Midbrain (tissue), 1 donor: ENCODE results near the gene PRG3.

Experiments used
- DNase-seq: peaks from one replicate; lab custom pipeline; 2025; lab: John Stamatoyannopoulos, UW

Gene PRG3

GRCh38 chr11:57380975-57381374 is at the start of gene PRG3:
Gene PRG3, minus strand, starts transcription at chr11:57381150. Its CDS starts 442 bp downstream, at chr11:57380708.
- DNase-seq: no peak

- no peak for DNase-seq
These were observed 49.0 kb upstream of the PRG3 start for GRCh38 chr11:57429946-57430345.

DNA sequence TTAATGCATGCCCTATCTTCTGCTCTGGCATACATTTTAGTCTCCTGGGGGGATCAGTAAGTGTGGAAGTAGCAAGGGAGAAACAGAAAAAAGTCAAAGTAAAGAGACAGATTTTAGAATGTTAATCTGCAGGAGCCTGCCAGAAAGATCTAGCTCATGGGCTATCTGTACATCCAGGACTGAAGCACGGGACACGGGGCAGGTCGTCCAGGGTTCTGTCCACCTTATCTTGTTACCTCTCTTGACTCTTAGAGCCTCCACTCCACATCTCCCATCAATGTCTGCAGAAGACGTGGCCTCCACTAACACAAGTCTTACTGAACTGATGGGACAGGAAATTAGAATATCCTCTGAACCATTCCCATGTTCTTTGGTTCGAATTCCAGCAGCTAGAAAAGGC is 47.7 kb upstream of the PRG3 start:
- DNase-seq: no peak

DNA sequence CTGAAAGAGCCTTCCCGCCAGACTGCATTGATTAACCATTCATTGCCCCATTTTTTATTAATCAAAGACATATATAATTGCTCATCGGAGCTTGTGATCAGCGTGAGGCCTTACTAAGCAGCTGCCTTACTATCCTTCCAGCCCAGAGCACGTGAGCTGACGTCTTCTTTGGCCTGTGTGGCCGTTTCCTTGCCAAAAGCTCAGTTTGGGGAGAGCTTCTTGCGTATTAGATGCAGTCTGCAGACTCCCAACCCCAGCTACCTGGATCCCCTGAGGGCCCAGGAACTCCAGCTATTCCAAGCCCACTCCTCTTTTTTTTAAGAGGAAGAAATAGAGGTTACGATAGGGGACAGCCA is 46.8 kb upstream of the PRG3 start:
- DNase-seq: peak; percentile 38

DNA sequence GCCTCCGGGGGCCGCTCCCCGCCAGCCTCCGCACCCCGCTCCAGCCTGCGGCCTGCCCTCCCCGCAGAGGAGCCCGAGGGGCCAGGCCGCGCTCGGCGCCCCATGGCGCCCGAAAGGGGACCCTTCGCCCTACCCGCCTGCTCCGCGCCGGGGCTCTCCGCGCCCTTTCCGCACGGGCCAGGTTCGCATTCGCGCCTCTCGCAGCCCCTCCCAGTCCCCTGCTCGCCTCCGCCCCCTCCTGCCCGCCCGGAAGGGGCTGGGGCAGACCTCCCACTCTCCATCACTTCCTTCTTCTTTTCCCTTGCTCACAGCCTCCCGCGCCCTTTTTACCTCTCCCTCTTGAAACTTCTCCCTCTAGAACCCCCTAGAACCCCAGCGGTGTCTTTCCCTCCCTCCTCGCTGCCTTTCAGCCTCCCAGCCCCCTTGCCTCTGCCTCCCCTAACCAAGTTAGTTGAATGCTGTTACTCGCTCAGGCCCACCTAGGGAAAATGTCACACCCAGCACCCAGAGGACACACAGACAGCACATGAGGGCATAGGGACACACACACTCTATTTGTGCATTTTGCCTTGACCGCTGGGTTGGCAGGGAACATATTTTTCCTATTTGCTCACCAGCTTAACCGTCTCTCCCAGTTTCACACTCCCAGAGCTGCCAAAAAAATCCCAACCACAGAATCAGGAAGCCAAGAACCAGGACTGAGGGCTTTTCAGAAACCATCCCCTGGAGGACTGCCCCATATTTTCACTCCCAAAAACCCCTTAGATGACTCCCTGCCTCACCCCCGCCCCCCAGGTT is 46.2 kb upstream of the PRG3 start, which contains the start of gene SLC43A3:
Gene SLC43A3 (minus strand): TSS at position 193 of the 798 bp plus-strand sequence. CDS start 949 bp downstream, outside the sequence.
- DNase-seq: peak; percentile 40

- no peak for DNase-seq
These were observed 45.5 kb upstream of the PRG3 start for GRCh38 chr11:57426439-57426928.

DNA sequence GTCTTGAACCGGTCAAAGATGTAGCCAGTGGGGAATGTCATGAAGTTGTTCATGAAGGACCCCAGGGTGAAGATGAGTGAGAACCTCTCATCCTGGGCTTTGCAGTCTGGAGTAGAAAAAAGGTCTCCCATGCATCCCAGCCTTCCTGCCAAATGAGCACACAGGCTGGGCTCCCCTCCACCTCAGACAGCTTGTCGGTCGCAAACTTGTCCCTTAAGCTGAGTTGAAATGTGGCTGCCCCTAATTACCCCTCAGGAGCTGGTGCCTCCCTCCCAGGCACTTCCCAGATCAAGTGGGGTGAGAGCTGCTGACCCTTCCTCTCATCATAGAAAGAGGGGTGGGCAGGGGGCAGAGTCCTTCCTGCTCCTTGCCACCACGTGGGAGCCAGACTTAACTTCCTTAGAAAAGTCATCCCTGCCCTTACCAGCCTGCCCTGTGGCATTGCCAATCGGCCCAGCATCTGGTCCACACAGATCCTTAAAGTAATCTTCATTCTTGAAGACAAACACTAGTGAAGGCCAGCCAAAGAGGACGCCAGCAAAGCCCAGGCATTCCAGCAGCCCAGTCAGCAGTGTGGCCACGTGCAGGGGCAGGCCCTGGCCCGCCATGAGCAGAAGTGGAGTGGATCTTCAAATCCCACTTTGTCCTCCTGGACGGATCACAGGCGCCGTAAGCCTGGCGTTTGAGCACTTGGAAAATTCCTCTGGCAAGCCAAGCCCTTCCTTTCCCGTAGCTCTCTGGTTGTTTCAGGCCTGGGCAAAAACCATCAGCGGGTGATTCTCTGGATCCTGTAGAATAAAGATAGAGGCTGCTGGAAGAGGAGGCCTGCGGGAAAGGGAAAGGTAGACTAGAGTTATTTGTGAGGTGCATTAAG is 44.9 kb upstream of the PRG3 start:
- no peak for DNase-seq

GRCh38 chr11:57424792-57425564 is 44.0 kb upstream of the PRG3 start:
- no peak for DNase-seq

DNA sequence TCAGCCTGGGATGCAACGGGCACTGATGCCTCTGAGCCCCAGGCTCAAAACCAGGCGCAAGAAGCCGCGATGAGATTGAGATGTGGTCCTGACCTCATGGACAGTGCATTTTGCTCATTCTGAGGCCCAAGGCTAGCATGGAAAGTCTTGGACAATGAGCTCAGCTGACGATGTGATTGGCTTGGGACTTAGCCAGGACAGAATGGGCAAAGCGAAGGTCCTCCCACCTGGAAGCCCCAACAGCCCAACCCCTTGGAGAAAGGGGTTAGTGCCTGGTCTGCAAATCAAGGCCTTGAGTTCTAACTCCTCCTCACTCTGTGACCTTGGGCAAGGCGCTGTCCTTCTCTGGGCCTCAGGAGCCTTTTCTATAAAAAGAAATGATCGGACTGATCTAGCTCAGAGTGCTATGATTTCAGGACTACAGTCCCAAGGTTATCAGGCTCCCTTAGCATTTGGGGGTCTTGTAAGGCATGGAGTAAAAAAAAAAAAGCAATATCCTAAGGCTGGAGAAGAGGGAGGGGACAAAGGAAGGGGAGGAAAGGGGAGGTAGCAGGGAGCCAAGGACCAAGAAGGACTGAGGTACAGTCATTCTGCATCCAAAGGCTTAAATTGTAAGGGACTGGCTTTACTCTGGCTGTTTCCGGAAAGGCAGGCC is 43.3 kb upstream of the PRG3 start:
- no peak for DNase-seq

DNA sequence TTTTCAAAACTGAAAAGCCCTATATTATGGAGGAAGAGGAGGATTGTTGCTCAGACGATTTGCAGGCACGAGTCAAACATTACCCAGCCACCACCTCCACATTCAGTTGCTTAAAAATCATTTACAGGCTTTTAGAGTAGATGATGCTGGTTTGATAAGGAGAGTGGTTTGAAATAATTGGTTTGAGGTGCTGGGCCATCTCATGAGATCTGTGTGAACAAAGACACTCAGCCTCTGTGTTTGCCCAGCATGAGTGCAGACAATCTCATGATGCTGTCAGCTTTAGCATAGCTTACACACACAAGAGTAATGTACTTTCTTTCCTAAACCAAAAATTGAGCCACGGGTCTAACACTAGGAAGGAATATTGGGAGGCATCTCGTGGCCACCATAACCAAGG is 41.7 kb upstream of the PRG3 start:
- no peak for DNase-seq

DNA sequence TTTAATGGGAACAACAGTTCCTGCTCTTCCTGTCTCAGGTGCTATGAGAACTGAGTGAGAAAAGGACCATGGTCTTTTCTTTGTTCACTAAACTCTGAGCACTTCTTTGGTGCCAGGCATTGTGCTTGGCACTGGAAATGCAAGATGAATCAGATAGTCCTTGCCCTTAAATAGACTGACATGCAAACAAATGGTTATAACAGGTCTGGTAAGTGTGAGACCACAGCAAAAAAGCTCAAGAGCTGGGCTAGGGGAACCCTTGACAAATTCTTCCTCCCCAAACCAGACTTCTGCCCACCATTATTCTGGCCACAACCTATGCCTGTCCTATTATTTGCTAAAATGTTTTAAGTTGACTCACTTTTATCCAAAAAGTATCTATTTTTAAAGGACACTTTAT is 40.9 kb upstream of the PRG3 start:
- DNase-seq: no peak

- no peak for DNase-seq
These were observed 40.1 kb upstream of the PRG3 start for GRCh38 chr11:57421066-57421465.

GRCh38 chr11:57419146-57419545 is 38.2 kb upstream of the PRG3 start:
- DNase-seq: no peak

DNA sequence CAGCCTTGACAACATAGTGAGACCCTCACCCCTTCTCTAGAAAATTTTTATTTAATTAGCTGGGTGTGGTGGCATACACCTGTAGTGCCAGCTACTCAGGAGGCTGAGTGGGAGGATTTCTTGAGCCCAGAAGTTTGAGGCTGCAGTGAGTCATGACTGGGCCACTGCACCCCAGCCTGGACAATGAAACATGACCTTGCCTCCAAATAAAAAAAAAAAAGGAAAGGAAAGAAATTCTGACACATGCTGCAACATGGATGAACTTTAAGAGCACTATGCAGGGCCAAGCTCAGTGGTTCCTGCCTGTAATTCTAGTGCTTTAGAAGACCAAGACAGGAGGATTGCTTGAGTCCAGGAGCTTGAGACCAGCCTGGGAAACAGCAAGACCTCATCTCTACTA is 37.2 kb upstream of the PRG3 start:
- no peak for DNase-seq

GRCh38 chr11:57417056-57417455 is 36.1 kb upstream of the PRG3 start:
- no peak for DNase-seq

DNA sequence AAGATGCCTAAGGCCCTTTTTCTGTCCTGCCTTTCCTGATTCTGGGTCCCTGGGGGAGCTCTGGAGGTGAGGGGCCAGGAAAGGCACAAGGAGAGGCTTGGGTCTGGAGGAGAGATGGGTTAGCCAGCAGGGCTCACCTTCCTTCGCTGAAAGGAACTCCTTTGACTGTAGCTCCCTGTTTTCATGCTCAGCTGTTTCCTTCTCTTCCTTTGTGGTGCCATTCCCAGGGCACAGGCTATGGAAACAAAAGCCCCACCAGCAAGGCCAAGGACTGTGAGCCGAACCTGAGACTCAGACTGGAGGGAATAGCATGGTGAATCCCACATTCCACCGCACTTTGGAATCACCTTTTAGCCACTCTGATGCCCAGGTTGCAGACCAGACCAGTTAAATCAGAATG is 35.5 kb upstream of the PRG3 start:
- no peak for DNase-seq

DNA sequence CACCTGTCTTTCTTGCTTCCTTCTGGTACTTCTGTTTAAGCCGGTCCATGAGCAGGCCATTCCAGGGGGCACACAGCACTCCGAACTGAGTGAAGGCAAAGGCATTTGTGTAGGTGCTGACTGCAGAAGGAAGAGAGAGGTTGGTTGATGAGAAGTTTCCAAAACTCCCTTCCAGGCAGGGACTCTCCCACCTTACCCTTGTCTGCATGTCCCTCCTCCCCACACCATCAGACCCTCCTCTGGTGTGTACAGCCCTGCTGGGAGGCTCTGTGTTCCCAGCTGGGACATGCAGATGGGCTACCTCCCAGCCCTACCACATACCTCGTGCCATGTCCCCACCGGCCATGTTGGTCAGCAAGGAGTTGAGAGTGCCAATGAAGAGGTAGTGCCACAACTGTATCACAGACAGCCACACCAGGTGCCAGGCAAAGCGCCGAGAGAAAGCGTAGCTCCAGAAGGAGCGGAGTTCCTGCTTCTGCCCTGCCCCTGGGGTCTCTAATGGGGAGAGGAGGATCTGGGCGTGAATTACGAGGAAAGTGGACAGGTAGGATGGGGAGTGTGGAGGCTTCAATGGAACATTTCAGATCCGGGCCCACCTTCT is 33.8 kb upstream of the PRG3 start:
- DNase-seq: no peak

DNA sequence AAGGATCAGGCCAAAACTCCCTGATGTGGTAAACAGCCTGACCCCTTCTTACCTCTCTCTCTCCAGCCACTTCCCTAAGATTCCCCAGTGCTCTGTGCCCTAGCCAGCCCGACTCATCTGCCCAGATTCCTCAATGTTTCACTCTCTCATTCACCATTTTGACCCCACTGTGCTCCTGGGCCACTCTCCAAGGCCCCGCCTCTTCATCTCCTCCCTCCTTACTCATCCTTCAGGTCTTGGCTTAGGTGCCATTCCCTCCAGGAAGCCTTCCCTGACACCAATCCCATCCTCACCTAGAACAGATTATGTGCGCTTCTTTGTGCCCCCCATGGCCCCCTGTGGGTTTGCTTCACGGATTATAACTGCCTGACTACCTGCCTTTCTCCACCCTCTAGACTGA is 32.7 kb upstream of the PRG3 start:
- no peak for DNase-seq

DNA sequence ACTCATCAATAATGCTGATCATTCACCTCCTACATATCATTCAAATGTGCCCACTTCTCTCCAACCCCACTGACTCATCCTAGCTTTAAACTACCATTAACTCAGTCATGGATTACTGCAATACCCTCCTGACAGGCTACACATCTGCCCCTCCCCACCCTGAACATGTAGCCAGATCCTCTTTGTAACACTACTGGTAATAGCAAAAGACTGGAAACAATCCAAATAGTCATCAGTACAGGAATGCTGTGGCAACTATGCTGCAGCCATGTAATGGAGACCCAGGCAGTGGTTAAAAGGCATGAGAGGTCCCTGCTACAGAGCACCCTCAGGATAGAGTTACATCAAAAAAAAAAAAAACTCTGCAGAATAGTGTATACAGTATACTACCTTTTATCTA is 29.3 kb upstream of the PRG3 start:
- no peak for DNase-seq

DNA sequence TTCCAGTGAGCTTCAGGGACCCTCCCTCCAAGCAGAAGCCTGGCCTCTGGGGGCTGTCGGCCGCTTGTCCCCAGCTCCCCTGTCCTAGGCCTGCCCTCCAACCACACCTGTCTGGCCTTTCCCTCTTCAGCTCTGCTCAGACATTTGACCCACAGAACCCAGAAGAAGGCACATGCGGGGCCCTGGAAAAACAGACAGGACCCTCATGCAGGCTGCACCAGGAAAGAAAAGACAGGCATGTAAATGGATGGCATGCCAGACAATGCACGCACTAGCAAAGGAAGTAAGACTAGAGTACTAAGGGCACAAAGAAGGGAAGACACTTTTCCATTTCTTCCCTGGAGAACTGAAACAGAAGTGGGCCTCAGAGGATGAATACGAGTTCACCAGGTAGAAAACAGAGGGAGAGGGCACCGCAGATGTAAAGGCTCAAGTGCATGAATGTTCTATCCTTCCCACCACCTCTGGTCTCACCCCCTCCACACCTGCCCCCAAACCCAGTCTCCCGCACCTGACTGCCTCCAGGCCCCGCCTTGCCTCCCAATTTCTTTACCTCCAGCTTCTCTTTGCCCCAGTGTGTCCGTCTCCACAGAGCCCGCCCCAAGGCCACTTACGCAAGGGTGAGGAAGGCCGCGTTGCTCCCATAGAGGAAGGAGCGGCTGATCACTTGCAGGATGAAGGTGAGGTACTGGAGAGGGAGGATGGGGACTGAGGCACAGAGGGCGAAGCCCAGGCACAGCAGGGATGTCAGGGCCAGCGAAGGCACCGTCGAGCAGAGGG is 28.6 kb upstream of the PRG3 start:
- no peak for DNase-seq
